NCI-H1105 treated with DMSO at 0.1 percent for 48 hours (cell line): Measurements from ENCODE around the gene LCE2D.

Experiments
- DNase-seq: peaks from one replicate; lab custom pipeline; 2025; lab: John Stamatoyannopoulos, UW

The LCE2D gene

DNA sequence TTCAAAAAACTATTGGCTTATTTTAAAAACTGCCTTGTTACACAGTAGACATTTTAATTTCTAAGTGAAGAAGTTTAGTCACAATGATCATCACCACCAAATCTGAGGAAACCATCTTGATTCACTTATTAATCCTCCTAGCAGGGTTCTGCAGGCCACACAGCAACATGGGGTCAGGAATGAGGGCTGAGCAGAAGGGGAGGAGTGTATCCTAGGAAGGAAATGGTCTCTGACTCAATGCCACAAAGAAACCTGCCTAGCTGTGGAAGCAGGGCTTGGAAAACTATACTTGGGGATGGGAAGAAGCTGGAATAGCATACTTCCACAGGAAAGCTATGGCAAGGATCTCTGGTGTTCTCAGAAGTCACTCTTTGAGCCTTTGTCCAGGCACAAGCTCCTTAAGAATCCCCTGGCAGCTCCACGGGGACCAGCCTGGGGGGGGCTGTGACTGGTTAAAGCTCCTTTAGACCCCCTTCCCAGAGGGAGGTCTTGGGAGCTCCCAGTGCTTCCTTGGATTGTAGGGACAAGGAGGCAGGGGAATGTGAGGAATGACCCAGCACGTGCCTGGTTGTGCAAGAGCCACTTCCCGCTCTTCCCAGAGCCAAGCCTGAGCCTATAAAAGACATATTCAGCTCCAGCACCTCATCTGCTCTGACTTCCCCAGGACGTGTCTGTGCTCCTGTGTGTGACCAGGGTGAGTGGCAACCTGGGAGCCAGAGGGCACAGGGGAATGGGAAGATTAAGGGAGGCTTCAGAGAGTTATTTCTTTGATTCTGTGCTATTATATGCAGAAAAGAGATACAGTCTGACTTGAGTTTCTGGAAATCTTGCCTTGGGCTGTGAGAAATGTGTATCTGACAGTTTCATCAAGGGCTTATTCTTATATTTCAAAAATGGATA lies 34.8 kb downstream of the LCE2D start, which contains the start of gene LCE2A:
Gene LCE2A, plus strand, starts transcription at position 645 of the 900 bp plus-strand sequence. CDS start 557 bp downstream, outside the sequence.
- DNase-seq = no peak

DNA sequence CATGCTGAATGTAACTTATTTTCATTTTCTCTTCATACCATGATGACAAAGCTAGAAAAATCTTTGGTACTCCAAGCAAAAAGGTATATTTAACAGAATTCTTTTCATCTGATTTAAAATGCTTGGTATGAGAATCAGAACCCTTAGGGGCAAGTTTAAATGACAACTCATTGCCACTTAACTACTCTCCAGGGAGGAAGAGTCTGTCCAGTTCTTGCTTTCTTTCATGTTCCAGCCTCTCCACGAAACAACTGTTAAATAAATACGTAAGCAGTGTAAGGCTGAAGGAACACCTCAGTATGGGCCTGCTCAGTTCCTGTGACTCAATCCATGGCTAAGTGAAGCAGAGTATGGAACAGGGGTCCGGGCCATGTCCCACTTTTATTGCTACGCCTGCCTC lies 36.6 kb downstream of the LCE2D start:
- no peak for DNase-seq

- DNase-seq = no peak
These were observed 44.7 kb downstream of the LCE2D start, which contains the start of gene LCE4A for GRCh38 chr1:152707860-152708259. Gene LCE4A (plus strand): TSS chr1:152708160. CDS start chr1:152709076, 916 bp downstream.
